ENCODE results near the gene CCSER1.

The CCSER1 gene

GRCh38 chr4:90718931-90719330, 591.7 kb downstream of the CCSER1 start:
- Histone ChIP-seq H3K4me1 (ENCODE audit: control insufficient read depth, insufficient read depth, low read length) (no peaks in the 10 kb centered on the region), H3K4me2 (ENCODE audit: low read length) (no peak overlapping the region), H3K36me3 (ENCODE audit: insufficient read depth, low read length) (no peaks in the 10 kb centered on the region), H3K9me3 (replicated peaks; ENCODE audit: low read length) (no peaks in the 10 kb centered on the region), H3K27me3 (ENCODE audit: control insufficient read depth, insufficient read depth, low read length) (no peaks in the 10 kb centered on the region), H3K4me3 (ENCODE audit: low read length) (no peak overlapping the region), H3K9ac (ENCODE audit: low read depth, low read length) (no peak overlapping the region)

GRCh38 chr4:90727938-90728337, 600.7 kb downstream of the CCSER1 start:
- Histone ChIP-seq H3K9me3 (replicated peaks; ENCODE audit: low read length) (no peaks in the 10 kb centered on the region), H3K36me3 (ENCODE audit: insufficient read depth, low read length) (no peaks in the 10 kb centered on the region), H3K4me2 (ENCODE audit: low read length) (no peak overlapping the region), H3K4me1 (ENCODE audit: control insufficient read depth, insufficient read depth, low read length) (no peaks in the 10 kb centered on the region), H3K9ac (ENCODE audit: low read depth, low read length) (no peak overlapping the region), H3K4me3 (ENCODE audit: low read length) (no peak overlapping the region), H3K27me3 (ENCODE audit: control insufficient read depth, insufficient read depth, low read length) (no peaks in the 10 kb centered on the region)

GRCh38 chr4:90730752-90731151, 603.6 kb downstream of the CCSER1 start:
- Histone ChIP-seq H3K4me1 (ENCODE audit: control insufficient read depth, insufficient read depth, low read length) (no peaks in the 10 kb centered on the region), H3K9ac (ENCODE audit: low read depth, low read length) (no peak overlapping the region), H3K27me3 (ENCODE audit: control insufficient read depth, insufficient read depth, low read length) (no peaks in the 10 kb centered on the region), H3K4me2 (ENCODE audit: low read length) (no peak overlapping the region), H3K9me3 (replicated peaks; ENCODE audit: low read length) (no peaks in the 10 kb centered on the region), H3K36me3 (ENCODE audit: insufficient read depth, low read length) (no peaks in the 10 kb centered on the region), H3K4me3 (ENCODE audit: low read length) (no peak overlapping the region)

- H3K4me3 ChIP-seq (ENCODE audit: low read length) = no peak overlapping the region
- no peaks in the 10 kb centered on the region for H3K4me1 ChIP-seq (ENCODE audit: control insufficient read depth, insufficient read depth, low read length)
- no peaks in the 10 kb centered on the region for H3K27me3 ChIP-seq (ENCODE audit: control insufficient read depth, insufficient read depth, low read length)
- H3K9ac ChIP-seq (ENCODE audit: low read depth, low read length) = no peak overlapping the region
- H3K36me3 ChIP-seq (ENCODE audit: insufficient read depth, low read length) = no peaks in the 10 kb centered on the region
- H3K9me3 ChIP-seq (replicated peaks; ENCODE audit: low read length) = no peaks in the 10 kb centered on the region
- no peak overlapping the region for H3K4me2 ChIP-seq (ENCODE audit: low read length)
Measured at GRCh38 chr4:90733211-90733610, 606.0 kb downstream of the CCSER1 start.

- Histone ChIP-seq H3K27me3 (ENCODE audit: control insufficient read depth, insufficient read depth, low read length) (no peaks in the 10 kb centered on the region), H3K4me2 (ENCODE audit: low read length) (no peak overlapping the region), H3K4me1 (ENCODE audit: control insufficient read depth, insufficient read depth, low read length) (no peaks in the 10 kb centered on the region), H3K4me3 (ENCODE audit: low read length) (no peak overlapping the region), H3K9ac (ENCODE audit: low read depth, low read length) (no peak overlapping the region), H3K9me3 (replicated peaks; ENCODE audit: low read length) (no peaks in the 10 kb centered on the region), H3K36me3 (ENCODE audit: insufficient read depth, low read length) (no peaks in the 10 kb centered on the region)
Measured at GRCh38 chr4:90745176-90745575, 618.0 kb downstream of the CCSER1 start.

GRCh38 chr4:90753068-90753467, 625.9 kb downstream of the CCSER1 start:
- H3K9ac ChIP-seq (ENCODE audit: low read depth, low read length) = no peak overlapping the region

GRCh38 chr4:90757534-90758060, 630.4 kb downstream of the CCSER1 start:
- Histone ChIP-seq H3K4me2 (ENCODE audit: low read length) (no peak overlapping the region), H3K36me3 (ENCODE audit: insufficient read depth, low read length) (no peaks in the 10 kb centered on the region), H3K4me1 (ENCODE audit: control insufficient read depth, insufficient read depth, low read length) (no peaks in the 10 kb centered on the region), H3K9ac (ENCODE audit: low read depth, low read length) (no peak overlapping the region), H3K9me3 (replicated peaks; ENCODE audit: low read length) (peaks cover 6% of the 10 kb centered on the region), H3K27me3 (ENCODE audit: control insufficient read depth, insufficient read depth, low read length) (no peaks in the 10 kb centered on the region), H3K4me3 (ENCODE audit: low read length) (no peak overlapping the region)

More at GRCh38 chr4:90753068-90753467, 625.9 kb downstream of the CCSER1 start:
- Histone ChIP-seq H3K27me3 (ENCODE audit: control insufficient read depth, insufficient read depth, low read length) (no peaks in the 10 kb centered on the region), H3K36me3 (ENCODE audit: insufficient read depth, low read length) (no peaks in the 10 kb centered on the region), H3K4me3 (ENCODE audit: low read length) (no peak overlapping the region), H3K9me3 (replicated peaks; ENCODE audit: low read length) (peaks cover 3% of the 10 kb centered on the region), H3K4me1 (ENCODE audit: control insufficient read depth, insufficient read depth, low read length) (no peaks in the 10 kb centered on the region), H3K4me2 (ENCODE audit: low read length) (no peak overlapping the region)

GRCh38 chr4:90760059-90760458, 632.9 kb downstream of the CCSER1 start:
- no peaks in the 10 kb centered on the region for H3K4me1 ChIP-seq (ENCODE audit: control insufficient read depth, insufficient read depth, low read length)

GRCh38 chr4:90766837-90767236, 639.6 kb downstream of the CCSER1 start:
- H3K27me3 ChIP-seq (ENCODE audit: control insufficient read depth, insufficient read depth, low read length) = no peaks in the 10 kb centered on the region
- no peaks in the 10 kb centered on the region for H3K36me3 ChIP-seq (ENCODE audit: insufficient read depth, low read length)
- no peak overlapping the region for H3K4me3 ChIP-seq (ENCODE audit: low read length)
- no peaks in the 10 kb centered on the region for H3K4me1 ChIP-seq (ENCODE audit: control insufficient read depth, insufficient read depth, low read length)
- no peak overlapping the region for H3K9ac ChIP-seq (ENCODE audit: low read depth, low read length)
- H3K4me2 ChIP-seq (ENCODE audit: low read length) = no peak overlapping the region
- no peaks in the 10 kb centered on the region for H3K9me3 ChIP-seq (replicated peaks; ENCODE audit: low read length)

More at GRCh38 chr4:90760059-90760458, 632.9 kb downstream of the CCSER1 start:
- Histone ChIP-seq H3K9ac (ENCODE audit: low read depth, low read length) (no peak overlapping the region), H3K36me3 (ENCODE audit: insufficient read depth, low read length) (no peaks in the 10 kb centered on the region), H3K9me3 (replicated peaks; ENCODE audit: low read length) (peaks cover 3% of the 10 kb centered on the region), H3K27me3 (ENCODE audit: control insufficient read depth, insufficient read depth, low read length) (no peaks in the 10 kb centered on the region), H3K4me2 (ENCODE audit: low read length) (no peak overlapping the region), H3K4me3 (ENCODE audit: low read length) (no peak overlapping the region)

GRCh38 chr4:90769251-90769650, 642.1 kb downstream of the CCSER1 start:
- Histone ChIP-seq H3K27me3 (ENCODE audit: control insufficient read depth, insufficient read depth, low read length) (no peaks in the 10 kb centered on the region), H3K4me1 (ENCODE audit: control insufficient read depth, insufficient read depth, low read length) (no peaks in the 10 kb centered on the region), H3K4me2 (ENCODE audit: low read length) (no peak overlapping the region), H3K4me3 (ENCODE audit: low read length) (no peak overlapping the region), H3K36me3 (ENCODE audit: insufficient read depth, low read length) (no peaks in the 10 kb centered on the region), H3K9me3 (replicated peaks; ENCODE audit: low read length) (no peaks in the 10 kb centered on the region), H3K9ac (ENCODE audit: low read depth, low read length) (no peak overlapping the region)

GRCh38 chr4:90780193-90780592, 653.0 kb downstream of the CCSER1 start:
- no peak overlapping the region for H3K4me3 ChIP-seq (ENCODE audit: low read length)
- no peaks in the 10 kb centered on the region for H3K27me3 ChIP-seq (ENCODE audit: control insufficient read depth, insufficient read depth, low read length)
- no peak overlapping the region for H3K4me2 ChIP-seq (ENCODE audit: low read length)
- no peaks in the 10 kb centered on the region for H3K9me3 ChIP-seq (replicated peaks; ENCODE audit: low read length)
- H3K36me3 ChIP-seq (ENCODE audit: insufficient read depth, low read length) = no peaks in the 10 kb centered on the region
- H3K9ac ChIP-seq (ENCODE audit: low read depth, low read length) = no peak overlapping the region
- no peaks in the 10 kb centered on the region for H3K4me1 ChIP-seq (ENCODE audit: control insufficient read depth, insufficient read depth, low read length)

GRCh38 chr4:90786602-90787001, 659.4 kb downstream of the CCSER1 start:
- no peak overlapping the region for H3K4me3 ChIP-seq (ENCODE audit: low read length)

More at GRCh38 chr4:90786602-90787001, 659.4 kb downstream of the CCSER1 start:
- Histone ChIP-seq H3K36me3 (ENCODE audit: insufficient read depth, low read length) (no peaks in the 10 kb centered on the region), H3K27me3 (ENCODE audit: control insufficient read depth, insufficient read depth, low read length) (no peaks in the 10 kb centered on the region), H3K9ac (ENCODE audit: low read depth, low read length) (no peak overlapping the region), H3K4me2 (ENCODE audit: low read length) (no peak overlapping the region), H3K4me1 (ENCODE audit: control insufficient read depth, insufficient read depth, low read length) (no peaks in the 10 kb centered on the region), H3K9me3 (replicated peaks; ENCODE audit: low read length) (peaks cover 7% of the 10 kb centered on the region)
